GM12878 (cell line): Measurements from ENCODE around the gene FASN. TPM values are rescaled to one million over a fixed set of nuclear protein-coding genes. Genes with fewer than 3 reads are reported as not detected.

Experiments used
- ATAC-seq: fragments of 200-7000 bp; cut with Tn5 transposase; 3 replicates; pipeline ENCODE4 v1.9.1; 2020; ENCODE audit warnings: mild to moderate bottlenecking, moderate library complexity
- BruUV-seq: library from RNA; stranded (reverse); fragments of 400-500 nt; replicated peaks from 2 replicates; lab custom pipeline; 2021; lab: Mats Ljungman, UMichigan
- CTCF ChIA-PET: fragments of 300-600 bp; sonication (Branson Sonifier 250); formaldehyde crosslinking; extraction: SDS; loops from one replicate; lab custom pipeline; 2021; ENCODE audit warnings: inconsistent platforms; lab: Yijun Ruan, JAX
- POLR2A ChIA-PET: fragments of 350-600 bp; formaldehyde crosslinking; extraction: SDS; loops from one replicate; lab custom pipeline; 2021; ENCODE audit warnings: inconsistent platforms; lab: Charles Lee
- RAD21 ChIA-PET: fragments of 300-600 bp; sonication (Branson Sonifier 250); formaldehyde crosslinking; loops from one replicate; lab custom pipeline; 2023; ENCODE audit warnings: antibody characterized with exemption; ENCODE audit not compliant: unreplicated experiment; lab: Charles Lee
- SMC1A ChIA-PET: fragments of 300-600 bp; sonication (Branson Sonifier 250); formaldehyde crosslinking; loops from one replicate; lab custom pipeline; 2023; ENCODE audit not compliant: unreplicated experiment, uncharacterized antibody; lab: Charles Lee
- DNase-seq: peaks from one replicate; pipeline ENCODE4 v3.0.0-alpha.2; 2011; ENCODE audit warnings: low read depth, low spot score
- FAIRE-seq: peaks from 3 replicates; lab custom pipeline; 2011; peaks lifted over from hg19 to GRCh38; lab: Jason Lieb, UNC
- H2AFZ ChIP-seq: 2 replicates; pipeline ENCODE4 v1.6.0; 2011; ENCODE audit warnings: low read depth, low read length, control low read depth; ENCODE audit not compliant: control insufficient read depth
- H3K27ac ChIP-seq: 2 replicates; pipeline ENCODE4 v1.5.1; 2011; ENCODE audit warnings: control low read depth; ENCODE audit not compliant: control insufficient read depth, insufficient read depth
- H3K27me3 ChIP-seq, 2 experiments: replicated peaks in 1 of 2; 2 replicates each; pipeline versions ENCODE4 v1.6.0 to v1.6.1; 2011; ENCODE audit warnings: low read length in 1 of 2; ENCODE audit not compliant: control insufficient read depth in 2 of 2, insufficient read depth in 2 of 2
- H3K36me3 ChIP-seq, 2 experiments: 2 replicates each; pipeline ENCODE4 v1.5.1; 2011; ENCODE audit warnings: low read length in 1 of 2; ENCODE audit not compliant: control insufficient read depth in 2 of 2, insufficient read depth in 2 of 2
- H3K4me1 ChIP-seq: 2 replicates; pipeline ENCODE4 v1.6.1; 2011; ENCODE audit warnings: mild to moderate bottlenecking, low read length, moderate library complexity, mixed read lengths; ENCODE audit not compliant: control insufficient read depth, insufficient read depth
- H3K4me2 ChIP-seq: 2 replicates; pipeline ENCODE4 v1.6.0; 2011; ENCODE audit warnings: control low read depth; ENCODE audit not compliant: control insufficient read depth, insufficient read depth
- H3K4me3 ChIP-seq: fragments of 200-600 bp; sonication (generic); 2 replicates; pipeline ENCODE4 v1.5.1; 2016
- H3K79me2 ChIP-seq: 2 replicates; pipeline ENCODE4 v1.6.0; 2011; ENCODE audit warnings: low read length; ENCODE audit not compliant: control insufficient read depth, insufficient read depth
- H3K9ac ChIP-seq: 2 replicates; pipeline ENCODE4 v1.8.0; 2011; ENCODE audit warnings: low read length, control low read depth, mixed read lengths; ENCODE audit not compliant: control insufficient read depth, insufficient read depth
- H3K9me3 ChIP-seq: replicated peaks from 3 replicates; pipeline ENCODE4 v1.5.1; 2011; ENCODE audit warnings: mild to moderate bottlenecking, low read length; ENCODE audit not compliant: control insufficient read depth, insufficient read depth
- H4K20me1 ChIP-seq: 2 replicates; pipeline ENCODE4 v1.6.0; 2011; ENCODE audit not compliant: control insufficient read depth, insufficient read depth
- BCL11A ChIP-seq: IDR thresholded peaks from 2 replicates; pipeline ENCODE4 v1.6.1; 2011; ENCODE audit warnings: low read depth, low read length
- BMI1 ChIP-seq: fragments of 450-650 bp; IDR thresholded peaks from 2 replicates; pipeline ENCODE4 v1.6.1; 2016; ENCODE audit warnings: mild to moderate bottlenecking, moderate library complexity, borderline replicate concordance
- FOXK2 ChIP-seq: fragments of 450-650 bp; IDR thresholded peaks from 2 replicates; pipeline ENCODE4 v1.6.1; 2017; ENCODE audit warnings: mild to moderate bottlenecking, moderate library complexity
- FOXM1 ChIP-seq: IDR thresholded peaks from 2 replicates; pipeline ENCODE4 v1.6.1; 2012; ENCODE audit warnings: low read depth, mild to moderate bottlenecking, inconsistent platforms, low read length, moderate library complexity
- IKZF1 ChIP-seq: fragments of 450-650 bp; conservative IDR thresholded peaks from 2 replicates; pipeline ENCODE4 v1.6.1; 2017; ENCODE audit warnings: antibody characterized with exemption, mild to moderate bottlenecking
- KAT2A ChIP-seq: conservative IDR thresholded peaks from 2 replicates; pipeline ENCODE4 v1.6.1; 2011; ENCODE audit warnings: low read depth, low read length; ENCODE audit not compliant: control insufficient read depth
- KDM1A ChIP-seq: fragments of 200-600 bp; sonication (generic); IDR thresholded peaks from 2 replicates; pipeline ENCODE4 v1.6.1; 2016; ENCODE audit warnings: borderline replicate concordance
- MEF2B ChIP-seq: fragments of 450-650 bp; IDR thresholded peaks from 2 replicates; pipeline ENCODE4 v1.6.1; 2018; ENCODE audit warnings: mild to moderate bottlenecking, moderate library complexity; ENCODE audit not compliant: partially characterized antibody, poor library complexity, severe bottlenecking
- NR2F1 ChIP-seq: fragments of 450-650 bp; conservative IDR thresholded peaks from 2 replicates; pipeline ENCODE4 v1.6.1; 2017; ENCODE audit warnings: mild to moderate bottlenecking
- PKNOX1 ChIP-seq: fragments of 450-650 bp; IDR thresholded peaks from 2 replicates; pipeline ENCODE4 v1.6.1; 2016; ENCODE audit warnings: mild to moderate bottlenecking
- POLR2A ChIP-seq: IDR thresholded peaks from 2 replicates; pipeline ENCODE4 v1.6.1; 2011; ENCODE audit warnings: low read depth, mild to moderate bottlenecking, low read length
- POLR2AphosphoS5 ChIP-seq: IDR thresholded peaks from 2 replicates; pipeline ENCODE4 v1.6.1; 2011; ENCODE audit warnings: mild to moderate bottlenecking, low read length, inconsistent platforms
- POU2F2 ChIP-seq: IDR thresholded peaks from 3 replicates; pipeline ENCODE4 v1.6.1; 2011; ENCODE audit warnings: low read depth, mild to moderate bottlenecking, low read length, borderline replicate concordance
- RB1 ChIP-seq: fragments of 450-650 bp; formaldehyde crosslinking; IDR thresholded peaks from 2 replicates; pipeline ENCODE4 v1.6.1; 2017; ENCODE audit warnings: mild to moderate bottlenecking, borderline replicate concordance
- SMAD5 ChIP-seq: IDR thresholded peaks from 2 replicates; pipeline ENCODE4 v1.6.1; 2016; ENCODE audit warnings: antibody characterized with exemption, low read depth
- ZNF24 ChIP-seq: fragments of 450-650 bp; IDR thresholded peaks from 2 replicates; pipeline ENCODE4 v1.6.1; 2017; ENCODE audit warnings: antibody characterized with exemption, mild to moderate bottlenecking
- WGBS: methylation state at CpG from one replicate; pipeline ENCODE4 v1.1.6; 2016; ENCODE audit warnings: low lambda C conversion rate; ENCODE audit not compliant: insufficient replicate concordance, insufficient coverage; ENCODE audit errors: missing lambda C conversion rate; 5-methylcytosine and 5-hydroxymethylcytosine counted together
- in situ Hi-C: fragments of 300-500 bp; cut with MboI; formaldehyde crosslinking; loops from 9 replicates; pipeline ENCODE4 v1.14.3; 2018; ENCODE audit warnings: mixed read lengths
- intact Hi-C: fragments of 100-400 bp; cut with micrococcal nuclease; formaldehyde crosslinking; loops from one replicate; pipeline ENCODE4 v1.14.2; 2022; ENCODE audit not compliant: unreplicated experiment
- polyA plus RNA-seq, 11 experiments: library from polyadenylated mRNA; depleted of rRNA in 4 of 11; unstranded in 6 of 11; stranded (reverse) in 5 of 11; fragments of >200 nt; fragmentation: Nextera tagmentation in 4 of 11; fragmentation: Illumina TruSeq in 1 of 11; extraction: Ambion mirVana in 4 of 11; extraction: Trizol in 1 of 11; gene quantifications; 1 replicate in 1 of 11; 2 replicates in 10 of 11; pipeline versions ENCODE4 v1.2.1 to v1.2.3, GENCODE V29; 2011 to 2016; ENCODE audit warnings: inconsistent platforms in 2 of 11, missing spikeins in 2 of 11, low read depth in 1 of 11
- total RNA-seq, 4 experiments: library from RNA; depleted of rRNA in 3 of 4; stranded (reverse); fragments of >200 nt in 3 of 4; fragmentation: Illumina TruSeq in 1 of 4; extraction: Trizol in 1 of 4; gene quantifications; 2 replicates each; pipeline versions ENCODE4 v1.2.1 to v1.2.3, GENCODE V29; 2013 to 2021
- TF ChIP-seq, protein P1 (sequence below): fragments of 450-650 bp; IDR thresholded peaks from 2 replicates; pipeline ENCODE4 v1.6.1; 2016; ENCODE audit warnings: mild to moderate bottlenecking
- TF ChIP-seq, protein P2 (sequence below): IDR thresholded peaks from 2 replicates; pipeline ENCODE4 v1.6.1; 2012; ENCODE audit warnings: low read depth, low read length, improper control_type of control experiment
- TF ChIP-seq, protein P3 (sequence below): fragments of 450-650 bp; IDR thresholded peaks from 2 replicates; pipeline ENCODE4 v1.6.1; 2017; ENCODE audit warnings: antibody characterized with exemption, mild to moderate bottlenecking, moderate library complexity

FASN gene
- total and polyA plus RNA-seq, 10 of the 15 experiments (the other 5 are each of a cell fraction or from before 2014, with no cell fraction given) = 0.19 to 333 (median 30.4) TPM

- ChIA-PET CTCF (interaction anchor here (0.6 to 2.4 kb wide), 2 partner anchors 61 to 68 kb away, joined by 3 to 7 read pairs; partner anchors contain the start of genes DCXR and RAC3), SMC1A (no interaction called here), RAD21 (interaction anchor here (0.5 to 1.2 kb wide), 3 partner anchors 7 to 393 kb away, joined by 3 to 4 read pairs (median 3); partner anchors contain the start of gene DCXR), POLR2A (interaction anchor here (0.5 to 2.3 kb wide), 3 partner anchors 16 to 432 kb away, joined by 3 to 9 read pairs (median 8); partner anchors contain the start of genes CENPX and LRRC45)
- H3K36me3 ChIP-seq = peaks cover 3 to 14% of the 10 kb centered on the region in 2 experiments; a peak in 3 of 4 replicates
- in situ Hi-C loops (no loop called here), intact Hi-C loops (loop anchor here (1.0 to 5.0 kb wide), 3 partner anchors 47 to 238 kb away; partner anchors contain the start of genes DCXR, GPS1 and RFNG)
- FAIRE-seq = no peak
- peak overlapping the region; percentile 95 for H3K9ac ChIP-seq
- H3K27me3 ChIP-seq = no peaks in the 10 kb centered on the region
- no peaks in the 10 kb centered on the region; the same call in 1 of the 2 replicates for H4K20me1 ChIP-seq
- H3K79me2 ChIP-seq = peaks cover 47% of the 10 kb centered on the region
- ATAC-seq = peak; percentile 40
- peak overlapping the region; percentile 93 for H3K27ac ChIP-seq
- peak overlapping the region; percentile 96 for H3K4me2 ChIP-seq
- H3K4me3 ChIP-seq = peak overlapping the region; percentile 65
- no peak for DNase-seq
- WGBS = under 1% methylated on average over 73 of the region's 80 CpGs
- H3K4me1 ChIP-seq = peaks cover 17% of the 10 kb centered on the region
- H3K9me3 ChIP-seq = no peaks in the 10 kb centered on the region
- TSS peak; percentile 86 for BruUV-seq
- peak overlapping the region; percentile 92 for H2AFZ ChIP-seq
- TF ChIP-seq, protein P1, sequence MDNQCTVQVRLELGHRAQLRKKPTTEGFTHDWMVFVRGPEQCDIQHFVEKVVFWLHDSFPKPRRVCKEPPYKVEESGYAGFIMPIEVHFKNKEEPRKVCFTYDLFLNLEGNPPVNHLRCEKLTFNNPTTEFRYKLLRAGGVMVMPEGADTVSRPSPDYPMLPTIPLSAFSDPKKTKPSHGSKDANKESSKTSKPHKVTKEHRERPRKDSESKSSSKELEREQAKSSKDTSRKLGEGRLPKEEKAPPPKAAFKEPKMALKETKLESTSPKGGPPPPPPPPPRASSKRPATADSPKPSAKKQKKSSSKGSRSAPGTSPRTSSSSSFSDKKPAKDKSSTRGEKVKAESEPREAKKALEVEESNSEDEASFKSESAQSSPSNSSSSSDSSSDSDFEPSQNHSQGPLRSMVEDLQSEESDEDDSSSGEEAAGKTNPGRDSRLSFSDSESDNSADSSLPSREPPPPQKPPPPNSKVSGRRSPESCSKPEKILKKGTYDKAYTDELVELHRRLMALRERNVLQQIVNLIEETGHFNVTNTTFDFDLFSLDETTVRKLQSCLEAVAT = no peak
- TF ChIP-seq, protein P2, sequence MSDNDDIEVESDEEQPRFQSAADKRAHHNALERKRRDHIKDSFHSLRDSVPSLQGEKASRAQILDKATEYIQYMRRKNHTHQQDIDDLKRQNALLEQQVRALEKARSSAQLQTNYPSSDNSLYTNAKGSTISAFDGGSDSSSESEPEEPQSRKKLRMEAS = peak; percentile 30; the same call in 1 of the 2 replicates
- peak; percentile 69; the same call in 1 of the 2 replicates for TF ChIP-seq SMAD5
- no peak for TF ChIP-seq POLR2AphosphoS5
- TF ChIP-seq MEF2B = no peak
- TF ChIP-seq KAT2A = no peak
- TF ChIP-seq, protein P3, sequence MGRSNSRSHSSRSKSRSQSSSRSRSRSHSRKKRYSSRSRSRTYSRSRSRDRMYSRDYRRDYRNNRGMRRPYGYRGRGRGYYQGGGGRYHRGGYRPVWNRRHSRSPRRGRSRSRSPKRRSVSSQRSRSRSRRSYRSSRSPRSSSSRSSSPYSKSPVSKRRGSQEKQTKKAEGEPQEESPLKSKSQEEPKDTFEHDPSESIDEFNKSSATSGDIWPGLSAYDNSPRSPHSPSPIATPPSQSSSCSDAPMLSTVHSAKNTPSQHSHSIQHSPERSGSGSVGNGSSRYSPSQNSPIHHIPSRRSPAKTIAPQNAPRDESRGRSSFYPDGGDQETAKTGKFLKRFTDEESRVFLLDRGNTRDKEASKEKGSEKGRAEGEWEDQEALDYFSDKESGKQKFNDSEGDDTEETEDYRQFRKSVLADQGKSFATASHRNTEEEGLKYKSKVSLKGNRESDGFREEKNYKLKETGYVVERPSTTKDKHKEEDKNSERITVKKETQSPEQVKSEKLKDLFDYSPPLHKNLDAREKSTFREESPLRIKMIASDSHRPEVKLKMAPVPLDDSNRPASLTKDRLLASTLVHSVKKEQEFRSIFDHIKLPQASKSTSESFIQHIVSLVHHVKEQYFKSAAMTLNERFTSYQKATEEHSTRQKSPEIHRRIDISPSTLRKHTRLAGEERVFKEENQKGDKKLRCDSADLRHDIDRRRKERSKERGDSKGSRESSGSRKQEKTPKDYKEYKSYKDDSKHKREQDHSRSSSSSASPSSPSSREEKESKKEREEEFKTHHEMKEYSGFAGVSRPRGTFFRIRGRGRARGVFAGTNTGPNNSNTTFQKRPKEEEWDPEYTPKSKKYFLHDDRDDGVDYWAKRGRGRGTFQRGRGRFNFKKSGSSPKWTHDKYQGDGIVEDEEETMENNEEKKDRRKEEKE = no peak
- TF ChIP-seq ZNF24 = no peak
- TF ChIP-seq NR2F1 = peak; percentile 94
- TF ChIP-seq BCL11A = no peak
- TF ChIP-seq POU2F2 = 0 out of 3 replicates have a peak, but pooled peaks have one; percentile 4
- no peak for TF ChIP-seq BMI1
- no peak for TF ChIP-seq RB1
- TF ChIP-seq FOXM1 = no peak
- peak; percentile 76 for TF ChIP-seq IKZF1
- no peak for TF ChIP-seq FOXK2
- no peak for TF ChIP-seq PKNOX1
- TF ChIP-seq KDM1A = no peak
- peak; percentile 69 for TF ChIP-seq POLR2A
These were observed 1.1 kb upstream of the FASN start for GRCh38 chr17:82098939-82099763.
